ENCODE measurements around the gene EVX1. TPM values are rescaled to one million over a fixed set of nuclear protein-coding genes. Genes with fewer than 3 reads are reported as not detected.
A peak's percentile ranks its signal among the peaks of the same experiment; 100 is the strongest.

The EVX1 gene
- total RNA-seq, 1 experiment from 2014 or later: not detected

- peaks cover 10% of the 10 kb centered on the region for H3K4me1 Mint-ChIP-seq (ENCODE audit: low read depth, unreplicated experiment)
- BruUV-seq (replicated peaks): no TSS peak
- peaks cover 25% of the 10 kb centered on the region for H3K36me3 Mint-ChIP-seq (ENCODE audit: insufficient read depth, unreplicated experiment)
- TF ChIP-seq, protein P1, sequence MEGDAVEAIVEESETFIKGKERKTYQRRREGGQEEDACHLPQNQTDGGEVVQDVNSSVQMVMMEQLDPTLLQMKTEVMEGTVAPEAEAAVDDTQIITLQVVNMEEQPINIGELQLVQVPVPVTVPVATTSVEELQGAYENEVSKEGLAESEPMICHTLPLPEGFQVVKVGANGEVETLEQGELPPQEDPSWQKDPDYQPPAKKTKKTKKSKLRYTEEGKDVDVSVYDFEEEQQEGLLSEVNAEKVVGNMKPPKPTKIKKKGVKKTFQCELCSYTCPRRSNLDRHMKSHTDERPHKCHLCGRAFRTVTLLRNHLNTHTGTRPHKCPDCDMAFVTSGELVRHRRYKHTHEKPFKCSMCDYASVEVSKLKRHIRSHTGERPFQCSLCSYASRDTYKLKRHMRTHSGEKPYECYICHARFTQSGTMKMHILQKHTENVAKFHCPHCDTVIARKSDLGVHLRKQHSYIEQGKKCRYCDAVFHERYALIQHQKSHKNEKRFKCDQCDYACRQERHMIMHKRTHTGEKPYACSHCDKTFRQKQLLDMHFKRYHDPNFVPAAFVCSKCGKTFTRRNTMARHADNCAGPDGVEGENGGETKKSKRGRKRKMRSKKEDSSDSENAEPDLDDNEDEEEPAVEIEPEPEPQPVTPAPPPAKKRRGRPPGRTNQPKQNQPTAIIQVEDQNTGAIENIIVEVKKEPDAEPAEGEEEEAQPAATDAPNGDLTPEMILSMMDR (IDR thresholded peaks at IDR 0.05; ENCODE audit: unreplicated experiment): no peak
- peak overlapping the region; percentile 71 for H3K4me3 Mint-ChIP-seq (ENCODE audit: low read depth, unreplicated experiment)
- DNase-seq: peak; percentile 59
- H3K27me3 Mint-ChIP-seq (ENCODE audit: unreplicated experiment): peaks cover 40% of the 10 kb centered on the region
- intact Hi-C loops (cut with micrococcal nuclease; ENCODE audit: unreplicated experiment): loop anchor here (5.0 kb wide), 1 partner anchor 573 kb away; no protein-coding TSS in a partner anchor
- no peaks in the 10 kb centered on the region for H3K9me3 Mint-ChIP-seq (ENCODE audit: low read depth, unreplicated experiment)
- CTCF ChIA-PET: interaction anchor here (0.5 to 1.9 kb wide), 20 partner anchors 9 to 948 kb away, joined by 3 to 9 read pairs (median 3); no protein-coding TSS in a partner anchor
- no peak overlapping the region for H3K27ac Mint-ChIP-seq (ENCODE audit: unreplicated experiment)
These were observed 43.5 kb upstream of the EVX1 start for GRCh38 chr7:27198871-27199801.

- intact Hi-C loops (cut with micrococcal nuclease; ENCODE audit: unreplicated experiment): loop anchor here (5.0 kb wide), 1 partner anchor 572 kb away; no protein-coding TSS in a partner anchor
- H3K27ac Mint-ChIP-seq (ENCODE audit: unreplicated experiment): no peak within 1 kb of the TSS
- no peaks in the 10 kb centered on the region for H3K9me3 Mint-ChIP-seq (ENCODE audit: low read depth, unreplicated experiment)
- CTCF ChIA-PET: interaction anchor here (0.7 to 1.9 kb wide), 13 partner anchors 8 to 794 kb away, joined by 3 to 9 read pairs (median 3); no protein-coding TSS in a partner anchor
- peaks cover 25% of the 10 kb centered on the region for H3K36me3 Mint-ChIP-seq (ENCODE audit: insufficient read depth, unreplicated experiment)
- peaks cover 10% of the 10 kb centered on the region for H3K4me1 Mint-ChIP-seq (ENCODE audit: low read depth, unreplicated experiment)
- peaks cover 49% of the 10 kb centered on the region for H3K27me3 Mint-ChIP-seq (ENCODE audit: unreplicated experiment)
- peak; percentile 90 for DNase-seq
- BruUV-seq (replicated peaks): no TSS peak
- peak within 1 kb of the TSS; percentile 71 for H3K4me3 Mint-ChIP-seq (ENCODE audit: low read depth, unreplicated experiment)
- TF ChIP-seq, protein P1 (IDR thresholded peaks at IDR 0.05; ENCODE audit: unreplicated experiment): no peak
These were observed 42.5 kb upstream of the EVX1 start, which contains the start of gene HOXA13 for GRCh38 chr7:27199849-27200760. HOXA13 (minus strand) TSS chr7:27200091; CDS start chr7:27200077, 14 bp downstream.

- no TSS peak for BruUV-seq (replicated peaks)
- H3K4me1 Mint-ChIP-seq (ENCODE audit: low read depth, unreplicated experiment): peaks cover 10% of the 10 kb centered on the region
- H3K36me3 Mint-ChIP-seq (ENCODE audit: insufficient read depth, unreplicated experiment): peaks cover 25% of the 10 kb centered on the region
- peaks cover 58% of the 10 kb centered on the region for H3K27me3 Mint-ChIP-seq (ENCODE audit: unreplicated experiment)
- peak overlapping the region; percentile 71 for H3K4me3 Mint-ChIP-seq (ENCODE audit: low read depth, unreplicated experiment)
- H3K9me3 Mint-ChIP-seq (ENCODE audit: low read depth, unreplicated experiment): no peaks in the 10 kb centered on the region
- H3K27ac Mint-ChIP-seq (ENCODE audit: unreplicated experiment): no peak overlapping the region
- DNase-seq: no peak
- CTCF ChIA-PET: interaction anchor here (0.7 to 1.9 kb wide), 6 partner anchors 9 to 720 kb away, joined by 3 to 9 read pairs (median 4); no protein-coding TSS in a partner anchor
- intact Hi-C loops (cut with micrococcal nuclease; ENCODE audit: unreplicated experiment): no loop called here
- TF ChIP-seq, protein P1 (IDR thresholded peaks at IDR 0.05; ENCODE audit: unreplicated experiment): no peak
These were observed 41.6 kb upstream of the EVX1 start for GRCh38 chr7:27200761-27201579.

Measured in Calu3 (cell line).